ENCODE results near the gene GPHB5.
A peak's percentile ranks its signal among the peaks of the same experiment; 100 is the strongest.
"Not testable (repeated sequence)": the region's sequence is repeated elsewhere in the genome, so short reads cannot be mapped to it uniquely, and the experiment has no call there.

The GPHB5 gene

GRCh38 chr14:63318835-63319234 lies at the start of gene GPHB5:
Gene GPHB5, minus strand, starts transcription at chr14:63318935. Its CDS starts 1,086 bp downstream, at chr14:63317849.
- DNase-seq: no peak

GRCh38 chr14:63367742-63368364 lies 49.1 kb upstream of the GPHB5 start:
- DNase-seq: no peak

GRCh38 chr14:63362389-63362819 lies 43.7 kb upstream of the GPHB5 start:
- peak; percentile 94 for DNase-seq

DNA sequence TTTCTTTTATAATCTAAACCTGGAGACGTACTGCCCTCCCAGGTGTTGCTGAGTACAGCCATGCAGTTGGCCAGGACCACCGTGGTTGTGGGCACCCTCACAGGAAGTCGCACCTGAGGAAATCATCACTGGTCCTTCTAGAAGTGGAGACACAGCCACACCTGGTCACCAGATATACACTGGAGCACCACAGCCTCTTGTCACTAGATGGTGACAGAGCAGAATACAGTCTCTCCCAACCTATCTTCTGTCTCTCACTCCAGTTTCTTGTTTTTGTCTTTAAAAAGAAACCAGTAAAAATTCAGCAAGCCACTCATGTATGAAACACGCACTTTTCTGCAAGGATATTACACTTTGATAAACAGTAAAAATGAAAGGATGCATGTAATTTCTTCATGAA lies 43.1 kb upstream of the GPHB5 start:
- peak; percentile 24 for DNase-seq

DNA sequence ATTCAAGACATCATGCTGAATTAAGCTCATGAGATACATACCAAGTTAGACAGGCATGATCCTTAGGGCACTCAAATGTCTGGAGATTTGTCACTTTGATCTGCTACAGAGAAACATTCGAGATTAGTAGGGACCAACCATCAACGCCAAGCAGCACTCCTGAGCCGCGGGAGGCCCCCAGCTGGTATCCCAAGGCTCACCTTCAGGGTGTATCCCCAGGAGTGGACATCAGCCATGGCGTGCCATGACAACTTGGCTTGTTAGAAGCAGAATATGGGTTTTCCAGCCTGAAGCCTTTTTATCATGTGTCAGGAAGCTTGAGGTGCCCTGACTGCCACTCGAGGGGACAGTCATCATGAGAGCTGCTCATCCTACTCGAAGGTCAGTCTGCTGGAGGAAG lies 39.1 kb upstream of the GPHB5 start:
- no peak for DNase-seq

- DNase-seq: no peak
These were observed 27.1 kb upstream of the GPHB5 start for GRCh38 chr14:63345826-63346225.

- DNase-seq: no peak
These were observed 25.6 kb upstream of the GPHB5 start for GRCh38 chr14:63344336-63344735.

- DNase-seq: no peak
These were observed 25.1 kb upstream of the GPHB5 start for GRCh38 chr14:63343878-63344277.

GRCh38 chr14:63342371-63342770 lies 23.6 kb upstream of the GPHB5 start:
- no peak for DNase-seq

- no peak for DNase-seq
These were observed 10.3 kb upstream of the GPHB5 start for GRCh38 chr14:63328787-63329737.

DNA sequence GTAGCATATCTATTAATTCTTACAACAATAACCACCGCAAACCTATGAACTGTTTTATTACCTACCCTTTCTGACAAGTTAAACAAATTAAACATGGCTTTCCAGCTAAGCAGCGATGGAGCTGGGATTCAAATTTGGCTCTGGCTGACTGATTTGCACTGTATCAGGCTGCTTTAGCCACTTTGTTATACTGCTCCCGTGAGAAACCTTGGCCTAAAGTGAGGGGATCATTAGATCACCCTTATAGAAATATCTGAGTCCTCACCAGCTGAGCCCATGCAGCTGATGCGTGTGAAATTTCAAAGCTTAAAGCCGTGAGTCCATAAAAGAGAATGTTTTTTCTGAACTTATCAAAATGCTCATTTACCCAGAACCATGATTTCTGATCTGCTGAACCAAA lies 8.1 kb upstream of the GPHB5 start:
- DNase-seq: no peak

DNA sequence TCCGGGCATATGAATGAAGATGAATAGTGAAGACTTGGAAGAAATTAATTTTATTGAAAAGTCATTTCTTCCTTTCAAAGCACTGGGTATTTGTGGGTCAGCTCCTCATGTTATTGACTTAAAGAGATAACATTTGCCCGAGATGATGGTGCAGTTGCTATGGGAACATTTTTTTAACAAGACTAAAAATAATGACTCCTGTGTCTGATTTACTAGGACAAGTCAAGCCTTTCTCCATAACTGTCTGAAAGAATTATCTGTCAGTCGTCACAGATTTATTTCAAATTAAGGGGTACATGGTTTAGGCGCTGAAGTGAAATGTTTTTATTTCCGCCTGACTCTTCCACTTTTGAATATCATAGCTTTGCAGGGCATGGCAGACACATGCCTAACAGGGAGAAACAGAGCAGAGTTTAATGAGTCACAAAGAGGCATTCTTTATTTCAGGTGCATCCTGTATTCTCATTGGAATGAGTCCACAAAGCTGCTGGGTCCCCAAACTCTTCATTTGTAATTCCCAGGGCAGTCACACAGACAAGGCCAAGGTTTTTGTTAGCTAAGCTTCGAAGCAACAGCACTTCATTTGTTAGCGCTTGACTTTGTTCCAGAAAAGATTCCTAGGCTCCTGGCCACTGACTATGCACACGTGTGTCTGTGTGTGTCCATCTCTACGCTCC lies 4.3 kb upstream of the GPHB5 start:
- DNase-seq: no peak

GRCh38 chr14:63322472-63322871 lies 3.7 kb upstream of the GPHB5 start:
- no peak for DNase-seq

DNA sequence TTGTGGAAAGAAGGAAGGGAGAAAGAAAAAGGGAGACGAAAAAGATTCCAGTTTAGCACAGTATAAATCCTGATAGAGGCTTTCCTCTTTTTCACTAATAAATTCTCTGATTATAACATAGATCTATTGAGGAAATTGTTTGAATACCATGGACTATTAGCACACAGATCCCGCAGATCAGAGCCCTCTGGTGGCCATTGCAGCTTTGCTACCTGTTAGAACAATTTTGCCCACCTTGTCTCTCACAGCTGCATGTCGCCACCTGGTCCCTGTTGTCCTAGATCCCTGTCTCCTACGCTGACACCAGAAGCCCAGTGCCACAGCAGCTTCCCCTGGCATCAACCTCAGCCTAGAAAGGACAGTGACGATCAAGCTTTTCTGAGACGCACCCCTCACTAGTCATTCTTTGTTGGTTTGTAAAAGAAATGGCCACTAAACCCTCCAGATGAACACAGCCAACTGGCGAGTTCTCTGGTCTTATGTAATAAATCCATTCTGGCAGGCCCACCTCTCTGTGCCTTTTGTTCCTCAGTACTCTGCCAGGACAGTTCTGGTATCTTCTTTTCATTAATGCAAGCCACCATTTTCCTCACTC lies 9.9 kb downstream of the GPHB5 start:
- no peak for DNase-seq

DNA sequence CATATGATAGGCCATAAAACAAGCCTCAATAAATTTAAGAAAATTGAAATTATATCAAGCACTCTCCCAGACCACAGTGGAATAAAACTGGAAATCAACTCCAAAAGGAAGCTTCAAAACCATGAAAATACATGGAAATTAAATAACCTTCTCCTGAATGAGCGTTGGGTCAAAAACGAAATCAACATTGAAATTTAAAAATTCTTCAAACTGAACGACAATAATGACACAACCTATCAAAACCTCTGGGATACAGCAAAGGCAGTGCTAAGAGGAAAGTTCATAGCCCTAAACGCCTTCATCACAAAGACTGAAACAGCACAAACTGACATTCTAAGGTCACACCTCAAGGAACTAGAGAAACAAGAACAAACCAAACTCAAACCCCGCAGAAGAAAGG lies 14.3 kb downstream of the GPHB5 start:
- DNase-seq: not testable (repeated sequence)

DNA sequence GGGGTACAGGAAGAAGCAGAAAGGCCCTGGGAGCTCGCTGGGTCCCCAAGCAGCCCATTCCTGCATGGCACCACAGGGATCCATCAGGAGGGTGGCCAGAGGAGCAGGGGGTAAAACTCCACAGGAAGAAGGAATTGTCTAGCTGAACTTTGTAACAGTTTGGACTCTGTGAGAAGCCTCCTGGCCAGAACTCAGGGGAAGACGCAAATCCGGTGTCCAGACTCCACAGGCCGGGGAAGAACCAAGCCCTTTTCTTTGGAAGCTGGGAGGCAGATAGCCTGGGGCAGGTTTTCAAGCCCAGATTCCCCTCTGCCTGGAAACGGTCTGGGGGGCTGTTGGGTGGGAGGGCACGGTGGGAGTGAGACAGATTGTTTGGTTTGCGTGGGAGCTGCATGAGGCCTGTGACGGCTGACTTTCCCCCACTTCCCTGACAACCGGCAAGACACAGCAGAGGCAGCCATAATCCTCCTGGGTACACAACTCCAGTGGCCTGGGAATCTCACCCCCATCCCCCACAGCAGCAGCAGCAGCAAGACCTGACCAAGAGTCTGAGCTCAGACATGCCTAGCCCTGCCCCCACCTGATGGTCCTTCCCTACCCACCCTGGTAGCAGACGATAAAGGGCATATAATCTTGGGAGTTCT lies 16.7 kb downstream of the GPHB5 start:
- DNase-seq: no peak

DNA sequence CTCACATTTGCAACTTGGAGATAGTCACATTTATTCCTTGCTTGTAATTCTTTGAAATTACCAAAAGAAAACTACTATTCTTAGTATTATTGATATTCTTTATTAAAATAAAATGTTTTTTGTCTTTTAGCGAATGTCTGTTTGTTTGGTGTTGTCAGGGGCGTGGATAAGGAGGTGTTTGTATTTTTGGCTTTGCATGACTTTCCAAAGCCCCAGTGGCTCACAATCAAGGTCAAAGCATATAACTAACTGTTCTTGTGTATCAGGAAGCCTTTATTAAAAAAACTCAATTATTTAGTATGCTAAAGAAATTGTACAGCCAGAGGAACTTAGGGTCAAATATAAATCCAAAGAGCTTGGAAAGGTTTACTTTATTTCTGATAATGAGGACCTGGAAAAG lies 17.9 kb downstream of the GPHB5 start:
- no peak for DNase-seq

DNA sequence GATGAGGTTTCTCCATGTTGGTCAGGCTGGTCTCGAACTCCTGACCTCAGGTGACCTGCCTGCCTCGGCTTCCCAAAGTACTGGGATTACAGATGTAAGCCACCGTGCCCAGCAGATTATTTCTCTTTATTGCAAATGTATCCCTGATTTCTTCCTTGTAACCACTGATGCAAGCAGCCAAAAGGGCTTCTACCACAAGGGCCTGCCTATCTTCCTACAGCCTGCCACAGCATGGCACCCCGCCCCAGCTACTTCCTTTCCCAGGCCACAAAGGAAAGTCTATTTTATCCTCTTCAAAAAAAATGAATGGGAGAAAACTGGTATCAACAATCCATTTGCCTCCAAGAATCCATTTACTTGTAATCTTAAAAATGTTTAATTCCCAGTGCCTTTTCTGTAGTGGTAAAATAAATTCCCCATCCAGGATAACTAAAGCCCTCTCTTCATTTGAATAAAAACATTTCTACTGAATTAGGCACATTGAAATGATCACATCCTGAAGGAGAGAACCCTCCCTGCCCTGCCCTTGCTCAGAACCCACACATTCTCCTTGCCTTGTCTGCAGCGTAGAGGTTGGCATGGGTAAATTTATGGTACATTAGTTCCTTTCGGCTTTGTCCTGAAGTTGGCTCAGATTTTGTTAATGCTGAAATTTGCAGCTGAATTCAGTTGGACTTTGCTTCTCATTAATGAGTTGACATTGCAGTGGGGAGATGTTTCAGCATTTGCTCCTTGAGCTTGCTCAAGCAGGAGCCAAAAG lies 19.2 kb downstream of the GPHB5 start:
- no peak for DNase-seq

GRCh38 chr14:63297372-63298063 lies 21.2 kb downstream of the GPHB5 start:
- no peak for DNase-seq

- DNase-seq: no peak
These were observed 22.6 kb downstream of the GPHB5 start for GRCh38 chr14:63296060-63296563.

GRCh38 chr14:63295231-63295685 lies 23.5 kb downstream of the GPHB5 start:
- no peak for DNase-seq
